NCI-H82 treated with DMSO at 0.1 percent for 48 hours (cell line): ENCODE data around the gene DDIAS.
"Not testable (repeated sequence)": the region's sequence is repeated elsewhere in the genome, so short reads cannot be mapped to it uniquely, and the experiment has no call there.

Experiments used
- DNase-seq: peaks from one replicate; lab custom pipeline; 2025; ENCODE audit not compliant: unreplicated experiment; lab: John Stamatoyannopoulos, UW

DDIAS gene

GRCh38 chr11:82889133-82890001 is 12.2 kb upstream of the DDIAS start:
- DNase-seq, result no peak

GRCh38 chr11:82890002-82890341 is 11.6 kb upstream of the DDIAS start:
- no peak for DNase-seq

- no peak for DNase-seq
These were observed 10.6 kb upstream of the DDIAS start for GRCh38 chr11:82890936-82891335.

- DNase-seq, result no peak
These were observed 8.8 kb upstream of the DDIAS start for GRCh38 chr11:82892611-82893169.

GRCh38 chr11:82895437-82896091 is 6.0 kb upstream of the DDIAS start:
- no peak for DNase-seq

- DNase-seq, result no peak
These were observed 5.4 kb upstream of the DDIAS start for GRCh38 chr11:82896183-82896582.

- no peak for DNase-seq
These were observed 3.3 kb upstream of the DDIAS start for GRCh38 chr11:82898241-82898640.

GRCh38 chr11:82899186-82899820 is 2.2 kb upstream of the DDIAS start:
- DNase-seq, result no peak

- no peak for DNase-seq
These were observed 1.6 kb upstream of the DDIAS start for GRCh38 chr11:82899957-82900276.

- DNase-seq, result peak; percentile 85
These were observed 1.0 kb upstream of the DDIAS start, which contains the start of gene PRCP for GRCh38 chr11:82900277-82901164. Gene PRCP (minus strand): TSS chr11:82900430. CDS start chr11:82900402, 28 bp downstream.

GRCh38 chr11:82901922-82902485 is 468 bp downstream of the DDIAS start:
- DNase-seq, result no peak

GRCh38 chr11:82902880-82903279 is 1.3 kb downstream of the DDIAS start:
- DNase-seq, result no peak

GRCh38 chr11:82903843-82904586 is 2.5 kb downstream of the DDIAS start:
- DNase-seq, result peak; percentile 17

GRCh38 chr11:82906236-82906635 is 4.7 kb downstream of the DDIAS start:
- DNase-seq, result peak; percentile 6

GRCh38 chr11:82906931-82907330 is 5.4 kb downstream of the DDIAS start:
- no peak for DNase-seq

GRCh38 chr11:82907371-82907770 is 5.8 kb downstream of the DDIAS start:
- DNase-seq, result no peak

- DNase-seq, result no peak
These were observed 6.8 kb downstream of the DDIAS start for GRCh38 chr11:82908311-82908710.

GRCh38 chr11:82909015-82909640 is 7.6 kb downstream of the DDIAS start:
- DNase-seq, result no peak

- DNase-seq, result not testable (repeated sequence)
These were observed 18.2 kb downstream of the DDIAS start for GRCh38 chr11:82919786-82920185.
